CD4-positive, CD25-positive, alpha-beta regulatory T cell (primary cell): ENCODE data around the gene UNC5B. TPM values are rescaled to one million over a fixed set of nuclear protein-coding genes. Genes with fewer than 3 reads are reported as not detected.
"Not testable (repeated sequence)": the region's sequence is repeated elsewhere in the genome, so short reads cannot be mapped to it uniquely, and the experiment has no call there.

Experiments
- ATAC-seq, 2 donors: fragments of 150-1000 bp; cut with Tn5 transposase; one replicate each; pipeline ENCODE4 v1.10.0; 2021; ENCODE audit warnings: low read depth in 2 of 2, moderate number of reproducible peaks in 2 of 2, moderate library complexity in 1 of 2
- DNase-seq, 3 donors: peaks; one replicate each; pipeline versions ENCODE4 v3.0.0 to v3.0.0-alpha.2; 2012 to 2022; ENCODE audit warnings: mixed read lengths in 1 of 3
- H3K27ac ChIP-seq: one replicate; pipeline ENCODE4 v1.7.0; 2013; ENCODE audit warnings: mild to moderate bottlenecking, low read length; ENCODE audit not compliant: insufficient read depth, poor library complexity, severe bottlenecking
- H3K27me3 ChIP-seq: one replicate; pipeline ENCODE4 v1.7.0; 2013; ENCODE audit warnings: low read length; ENCODE audit not compliant: control insufficient read depth, insufficient read depth
- H3K36me3 ChIP-seq: one replicate; pipeline ENCODE4 v1.7.0; 2013; ENCODE audit warnings: mild to moderate bottlenecking, low read length, moderate library complexity; ENCODE audit not compliant: control insufficient read depth, insufficient read depth
- H3K4me1 ChIP-seq: 2 replicates; pipeline ENCODE4 v1.7.0; 2013; ENCODE audit warnings: mild to moderate bottlenecking, low read length; ENCODE audit not compliant: insufficient read depth, control insufficient read depth, poor library complexity, severe bottlenecking
- H3K4me3 ChIP-seq: one replicate; pipeline ENCODE4 v1.7.0; 2013; ENCODE audit warnings: low read depth, mild to moderate bottlenecking, low read length, moderate library complexity
- H3K9me3 ChIP-seq, 2 experiments: 1 replicate in 1 of 2; 2 replicates in 1 of 2; pipeline ENCODE4 v1.7.0; 2013; ENCODE audit warnings: low read length in 2 of 2, mild to moderate bottlenecking in 1 of 2, moderate library complexity in 1 of 2; ENCODE audit not compliant: control insufficient read depth in 2 of 2
- H3K27ac Mint-ChIP-seq, 3 donors: one replicate each; pipeline ENCODE4 v1.8.0; 2020 to 2022; ENCODE audit warnings: mild to moderate bottlenecking in 3 of 3, mixed read lengths in 3 of 3, moderate library complexity in 2 of 3
- H3K27me3 Mint-ChIP-seq: one replicate; pipeline ENCODE4 v1.8.0; 2022; ENCODE audit warnings: mild to moderate bottlenecking, mixed read lengths
- H3K36me3 Mint-ChIP-seq: one replicate; pipeline ENCODE4 v1.8.0; 2020; ENCODE audit warnings: mixed read lengths
- H3K4me1 Mint-ChIP-seq, 4 donors: one replicate each; pipeline ENCODE4 v1.8.0; 2020 to 2022; ENCODE audit warnings: mixed read lengths in 4 of 4, mild to moderate bottlenecking in 1 of 4
- H3K4me3 Mint-ChIP-seq, 4 donors: one replicate each; pipeline ENCODE4 v1.8.0; 2020 to 2022; ENCODE audit warnings: mild to moderate bottlenecking in 4 of 4, mixed read lengths in 4 of 4, moderate library complexity in 3 of 4
- H3K9me3 Mint-ChIP-seq, 7 donors: one replicate each; pipeline ENCODE4 v1.8.0; 2020 to 2022; ENCODE audit warnings: mixed read lengths in 7 of 7, mild to moderate bottlenecking in 3 of 7, moderate library complexity in 2 of 7
- polyA plus RNA-seq, 4 donors: library from polyadenylated mRNA; unstranded; fragments of 300-500 nt; fragmentation: Illumina TruSeq; gene quantifications; one replicate each; pipeline ENCODE4 v1.2.3, GENCODE V29; 2021
- total RNA-seq: library from RNA; stranded (reverse); gene quantifications from one replicate; pipeline ENCODE4 v1.2.3, GENCODE V29; 2022

The UNC5B gene
- total and polyA plus RNA-seq, 5 donors from 2014 or later: 0.07 TPM; not detected in 4

DNA sequence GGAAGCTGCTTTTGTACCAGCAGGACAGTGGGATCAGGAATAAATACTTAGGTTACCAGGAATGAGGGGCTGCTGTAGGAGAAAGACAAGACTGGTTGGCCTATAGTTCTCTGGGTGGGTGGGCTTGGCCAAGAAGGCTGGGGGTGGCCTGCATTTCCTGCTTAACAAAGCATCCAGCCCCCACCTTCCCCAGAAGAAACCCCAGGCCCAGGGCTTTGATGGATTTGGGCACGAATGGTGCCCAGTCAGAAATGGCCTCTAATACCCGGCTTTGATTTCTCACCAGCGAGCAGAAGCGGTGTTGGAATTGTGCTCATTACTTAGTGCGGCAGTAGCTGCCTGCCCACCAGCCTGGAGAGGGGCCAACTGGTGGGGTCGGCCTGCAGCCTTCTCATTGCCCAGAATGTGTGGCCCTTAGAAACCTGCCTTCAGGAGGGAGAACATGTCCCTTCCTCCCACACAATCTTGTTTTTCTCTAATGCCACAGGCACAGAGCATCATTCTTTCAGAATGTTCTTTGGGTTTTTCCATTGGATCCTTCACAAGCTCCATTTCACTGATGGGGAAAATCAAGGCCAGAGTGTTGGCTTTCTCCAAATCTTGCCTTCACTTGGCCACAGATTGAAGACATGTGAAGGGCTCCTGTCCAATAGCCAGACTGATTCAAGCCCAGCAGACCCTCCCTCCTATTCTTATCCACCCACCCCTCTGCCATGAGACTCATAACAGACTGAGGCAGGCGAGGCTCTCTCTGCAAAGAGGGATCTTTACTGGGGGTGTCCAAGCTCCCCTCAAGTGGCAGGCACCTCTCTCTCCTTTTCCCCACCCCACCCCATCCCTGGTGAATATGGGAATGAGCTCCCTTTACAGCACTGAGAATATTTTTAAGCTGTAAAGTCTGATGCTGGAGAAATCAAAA is 2.5 kb downstream of the UNC5B start:
- H3K27me3 ChIP-seq: peaks cover 20% of the 10 kb centered on the region
- peaks cover 2 to 33% (median 8%) of the 10 kb centered on the region in 4 donors for H3K4me1 Mint-ChIP-seq
- no peak overlapping the region for H3K27ac Mint-ChIP-seq
- no peak overlapping the region for H3K4me3 ChIP-seq
- H3K9me3 ChIP-seq: no peaks in the 10 kb centered on the region
- peak overlapping the region in 2 of 4 donors; percentile 12 to 30 for H3K4me3 Mint-ChIP-seq
- H3K4me1 ChIP-seq: peaks cover 11% of the 10 kb centered on the region
- peaks cover 82% of the 10 kb centered on the region for H3K27me3 Mint-ChIP-seq
- DNase-seq: no peak
- H3K9me3 Mint-ChIP-seq: peaks cover 0 to 2% (median 0%) of the 10 kb centered on the region in 7 donors
- no peak for ATAC-seq
- no peaks in the 10 kb centered on the region for H3K36me3 Mint-ChIP-seq
- no peak overlapping the region for H3K27ac ChIP-seq
- no peaks in the 10 kb centered on the region for H3K36me3 ChIP-seq

DNA sequence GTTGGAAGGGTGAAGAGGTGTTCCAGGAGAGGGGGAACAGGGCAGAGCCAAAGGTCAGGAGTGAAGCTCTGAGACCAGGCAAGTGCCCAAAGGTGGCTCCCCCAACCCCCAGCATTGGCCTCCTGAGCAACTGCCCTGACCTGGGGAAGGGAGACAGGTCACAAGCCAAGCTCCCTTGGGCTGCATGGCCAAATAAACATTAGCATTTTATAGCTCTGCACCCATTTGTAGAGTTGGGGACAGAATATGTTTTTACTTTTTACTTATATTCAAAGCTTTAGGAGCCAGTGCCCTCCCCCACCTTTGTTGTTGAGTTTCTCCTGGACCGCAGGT is 4.0 kb downstream of the UNC5B start:
- no peaks in the 10 kb centered on the region for H3K36me3 ChIP-seq
- Mint-ChIP-seq H3K4me1 (peaks cover 0 to 33% (median 7%) of the 10 kb centered on the region in 4 donors), H3K36me3 (no peaks in the 10 kb centered on the region), H3K27me3 (peaks cover 73% of the 10 kb centered on the region), H3K4me3 (peak overlapping the region in 1 of 4 donors; percentile 27), H3K9me3 (peaks cover 0 to 2% (median 0%) of the 10 kb centered on the region in 7 donors), H3K27ac (no peak overlapping the region)
- H3K27ac ChIP-seq: no peak overlapping the region
- DNase-seq (no peak), ATAC-seq (no peak)
- peaks cover 11% of the 10 kb centered on the region for H3K4me1 ChIP-seq
- H3K4me3 ChIP-seq: no peak overlapping the region
- H3K27me3 ChIP-seq: peaks cover 13% of the 10 kb centered on the region
- H3K9me3 ChIP-seq: no peaks in the 10 kb centered on the region

DNA sequence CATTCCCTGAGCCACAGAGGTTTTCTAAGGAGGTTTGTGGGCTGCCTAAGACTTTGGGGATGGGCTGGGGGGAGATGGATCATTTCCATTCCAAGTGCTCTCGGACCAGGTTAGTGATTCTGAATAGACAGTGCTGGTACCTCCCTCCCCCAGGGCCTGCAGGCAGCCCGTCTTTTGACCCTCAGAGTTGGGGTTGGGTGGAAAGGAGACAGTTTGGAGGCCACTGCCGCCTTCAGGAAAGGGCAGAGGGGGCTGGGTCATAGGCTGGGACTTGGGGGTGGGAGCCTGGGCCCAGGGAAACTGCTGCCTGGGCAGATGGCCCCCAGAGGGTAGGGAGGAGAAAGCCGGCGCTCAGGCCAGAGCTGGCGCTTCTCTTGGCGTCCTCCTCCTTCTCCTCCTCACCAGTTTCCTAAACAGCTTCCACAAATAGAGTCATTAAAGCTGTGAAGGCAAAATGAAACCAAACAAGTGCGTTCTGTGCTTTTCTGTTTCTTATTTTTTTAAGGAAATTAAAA is 4.4 kb downstream of the UNC5B start:
- H3K4me1 ChIP-seq: peaks cover 11% of the 10 kb centered on the region
- H3K36me3 ChIP-seq: no peaks in the 10 kb centered on the region
- H3K27ac Mint-ChIP-seq: no peak overlapping the region
- ATAC-seq: no peak
- peak overlapping the region in 2 of 4 donors; percentile 29 to 71 for H3K4me3 Mint-ChIP-seq
- H3K4me1 Mint-ChIP-seq: peaks cover 0 to 30% (median 5%) of the 10 kb centered on the region in 4 donors
- no peak overlapping the region for H3K27ac ChIP-seq
- peaks cover 68% of the 10 kb centered on the region for H3K27me3 Mint-ChIP-seq
- no peak for DNase-seq
- no peaks in the 10 kb centered on the region for H3K9me3 ChIP-seq
- peaks cover 10% of the 10 kb centered on the region for H3K27me3 ChIP-seq
- peaks cover 0 to 2% (median 0%) of the 10 kb centered on the region in 7 donors for H3K9me3 Mint-ChIP-seq
- H3K36me3 Mint-ChIP-seq: no peaks in the 10 kb centered on the region
- no peak overlapping the region for H3K4me3 ChIP-seq

DNA sequence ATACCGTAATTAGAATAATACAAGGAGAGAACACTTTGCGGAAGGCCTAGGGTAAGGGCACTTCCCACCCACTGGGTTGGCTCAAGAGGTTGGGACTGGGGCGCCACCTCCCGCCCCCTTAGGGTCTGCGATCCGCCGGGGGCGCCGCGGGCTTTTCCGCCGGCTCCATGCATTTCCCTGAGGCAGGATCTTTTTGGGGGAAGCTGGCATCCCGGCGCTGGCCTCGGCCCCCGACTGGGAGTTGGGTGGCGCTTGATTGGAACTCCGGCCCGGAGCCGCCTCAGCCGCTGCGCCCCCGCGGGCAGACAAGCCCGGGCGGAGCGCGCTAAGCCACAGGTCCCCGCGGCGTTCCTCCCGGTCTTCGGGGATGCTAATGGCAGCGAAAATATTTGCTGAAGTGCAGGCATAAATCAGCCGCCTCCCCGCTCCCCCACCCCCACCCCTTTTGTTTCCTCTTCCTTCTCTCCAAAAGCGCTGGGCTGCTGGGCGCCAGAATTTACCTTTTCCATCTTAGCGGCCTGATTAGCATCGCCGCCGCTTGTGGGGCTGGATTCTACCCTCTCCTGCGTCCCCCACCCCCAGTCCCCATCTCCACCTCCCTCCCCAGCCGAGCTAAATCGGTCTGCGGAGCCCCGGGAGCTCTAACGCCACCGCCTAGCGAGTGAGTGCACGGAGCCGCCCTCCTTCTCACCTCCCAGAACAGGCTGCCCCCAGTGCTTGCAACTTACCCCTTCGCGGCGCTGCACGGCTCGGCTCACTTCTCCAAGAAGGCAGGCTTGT is 5.1 kb downstream of the UNC5B start:
- Histone ChIP-seq H3K36me3 (no peaks in the 10 kb centered on the region), H3K27ac (no peak overlapping the region), H3K9me3 (no peaks in the 10 kb centered on the region), H3K4me3 (no peak overlapping the region), H3K27me3 (peaks cover 8% of the 10 kb centered on the region), H3K4me1 (peaks cover 7% of the 10 kb centered on the region)
- no peak for ATAC-seq
- no peak for DNase-seq
- peak overlapping the region in 3 of 4 donors; percentile 29 to 71 (median 70) for H3K4me3 Mint-ChIP-seq
- H3K4me1 Mint-ChIP-seq: peaks cover 0 to 26% (median 4%) of the 10 kb centered on the region in 4 donors
- peaks cover 66% of the 10 kb centered on the region for H3K27me3 Mint-ChIP-seq
- H3K27ac Mint-ChIP-seq: no peak overlapping the region
- peaks cover 0 to 2% (median 0%) of the 10 kb centered on the region in 7 donors for H3K9me3 Mint-ChIP-seq
- no peaks in the 10 kb centered on the region for H3K36me3 Mint-ChIP-seq

DNA sequence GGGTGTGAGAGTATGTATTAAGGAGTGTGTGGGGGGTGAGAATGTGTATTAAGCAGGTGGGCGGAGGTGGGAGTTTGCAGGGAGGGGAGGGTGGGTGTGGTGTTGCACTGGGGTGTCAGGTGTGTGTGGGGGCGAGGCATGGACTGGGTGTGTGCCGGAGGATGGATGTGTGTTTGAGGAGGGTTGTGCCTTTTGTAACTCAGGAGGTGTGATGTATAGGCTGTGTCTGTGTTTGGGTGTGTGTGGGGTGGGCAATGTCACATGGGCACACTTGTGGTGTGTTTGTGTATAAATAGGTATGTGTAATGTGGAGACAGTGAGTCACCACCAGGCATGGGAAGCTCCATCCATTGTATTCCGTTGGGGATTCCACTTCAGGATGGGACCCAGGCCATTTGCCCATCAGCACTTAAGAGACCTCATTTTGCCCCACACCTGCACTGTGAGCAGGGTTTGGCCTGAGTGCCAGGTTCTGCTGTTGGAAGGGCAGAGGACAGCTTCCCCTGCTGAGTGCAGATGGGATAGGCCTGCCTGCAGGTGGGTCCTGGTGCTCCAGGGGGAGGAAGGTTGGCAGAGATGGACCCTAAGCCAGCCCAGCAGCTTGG is 5.8 kb downstream of the UNC5B start:
- Mint-ChIP-seq H3K9me3 (peaks cover 0 to 2% (median 0%) of the 10 kb centered on the region in 7 donors), H3K4me1 (peaks cover 0 to 23% (median 4%) of the 10 kb centered on the region in 4 donors), H3K36me3 (no peaks in the 10 kb centered on the region), H3K27me3 (peaks cover 62% of the 10 kb centered on the region), H3K27ac (no peak overlapping the region), H3K4me3 (peak overlapping the region in 1 of 4 donors; percentile 70)
- Histone ChIP-seq H3K36me3 (no peaks in the 10 kb centered on the region), H3K27ac (no peak overlapping the region), H3K27me3 (peaks cover 8% of the 10 kb centered on the region), H3K4me3 (no peak overlapping the region), H3K9me3 (no peaks in the 10 kb centered on the region), H3K4me1 (peaks cover 2% of the 10 kb centered on the region)
- DNase-seq (no peak), ATAC-seq (no peak)

DNA sequence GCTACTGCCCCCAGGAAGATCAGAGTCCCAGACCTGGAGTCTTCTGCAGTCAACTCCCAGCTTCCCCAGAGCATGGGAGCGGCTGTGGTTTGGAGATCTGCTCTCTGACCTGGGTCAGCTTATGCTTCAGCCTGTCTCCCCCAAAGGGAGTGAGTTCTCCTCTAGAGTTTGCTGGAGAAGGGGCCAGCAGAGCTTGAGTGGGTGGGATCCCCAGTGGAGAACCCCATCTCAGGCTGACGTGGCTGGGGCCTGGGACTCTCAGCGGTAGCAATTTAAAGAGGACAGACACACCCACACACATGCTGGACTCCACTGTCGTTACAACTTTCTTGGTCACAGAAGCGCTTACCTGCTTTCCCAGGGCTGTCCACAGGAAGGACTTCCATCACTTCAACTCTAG is 6.3 kb downstream of the UNC5B start:
- Mint-ChIP-seq H3K4me3 (no peak overlapping the region), H3K27me3 (peaks cover 57% of the 10 kb centered on the region), H3K27ac (no peak overlapping the region), H3K4me1 (peaks cover 0 to 21% (median 3%) of the 10 kb centered on the region in 4 donors), H3K36me3 (no peaks in the 10 kb centered on the region), H3K9me3 (peaks cover 0 to 1% (median 0%) of the 10 kb centered on the region in 7 donors)
- H3K9me3 ChIP-seq: no peaks in the 10 kb centered on the region
- H3K4me3 ChIP-seq: no peak overlapping the region
- H3K4me1 ChIP-seq: no peaks in the 10 kb centered on the region
- H3K27ac ChIP-seq: no peak overlapping the region
- DNase-seq (no peak), ATAC-seq (no peak)
- H3K36me3 ChIP-seq: no peaks in the 10 kb centered on the region
- peaks cover 8% of the 10 kb centered on the region for H3K27me3 ChIP-seq

DNA sequence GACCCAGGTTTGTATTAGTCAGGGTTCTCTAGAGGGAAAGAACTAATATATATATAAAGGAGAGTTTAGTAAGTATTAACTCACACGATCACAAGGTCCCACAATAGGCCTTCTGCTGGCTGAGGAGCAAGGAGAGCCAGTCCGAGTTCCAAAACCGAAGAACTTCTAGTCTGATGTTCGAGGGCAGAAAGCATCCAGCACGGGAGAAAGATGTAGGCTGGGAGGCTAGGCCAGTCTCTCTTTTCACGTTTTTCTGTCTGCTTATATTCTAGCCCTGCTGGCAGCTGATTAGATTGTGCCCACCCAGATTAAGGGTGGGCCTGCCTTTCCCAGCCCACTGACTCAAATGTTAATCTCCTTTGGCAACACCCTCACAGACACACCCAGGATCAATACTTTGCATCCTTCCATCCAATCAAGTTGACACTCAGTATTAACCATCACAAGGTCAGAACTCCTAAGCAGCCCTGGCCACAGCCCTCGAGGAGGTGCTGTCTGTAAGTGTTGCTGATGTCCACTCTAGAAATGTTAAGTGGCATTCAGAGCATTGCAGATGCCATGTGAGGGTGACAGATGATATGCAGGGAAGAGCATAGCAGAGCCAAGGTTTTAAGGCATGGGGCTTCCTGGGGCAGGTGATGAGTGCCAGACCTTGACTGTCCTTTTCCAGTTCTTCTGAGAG is 7.0 kb downstream of the UNC5B start:
- H3K4me1 ChIP-seq, DNase-seq, H3K27ac Mint-ChIP-seq, H3K9me3 ChIP-seq, H3K27me3 ChIP-seq, H3K36me3 Mint-ChIP-seq, H3K4me3 Mint-ChIP-seq, H3K27ac ChIP-seq, H3K9me3 Mint-ChIP-seq, ATAC-seq, H3K4me3 ChIP-seq, H3K36me3 ChIP-seq: not testable (repeated sequence)
- peaks cover 50% of the 10 kb centered on the region for H3K27me3 Mint-ChIP-seq
- H3K4me1 Mint-ChIP-seq: peaks cover 0 to 18% (median 3%) of the 10 kb centered on the region in 4 donors
